Common myeloid progenitor, CD34-positive (primary cell): ENCODE measurements around the gene TIMM10B.

ENCODE experiments used
- CTCF ChIA-PET: fragments of 350-600 bp; sonication (Branson Sonifier 250); formaldehyde crosslinking; loops from one replicate; lab custom pipeline; 2021; ENCODE audit warnings: antibody characterized with exemption; lab: Charles Lee
- POLR2A ChIA-PET: fragments of 350-600 bp; sonication (Branson Sonifier 250); formaldehyde crosslinking; loops from one replicate; lab custom pipeline; 2021; ENCODE audit warnings: antibody characterized with exemption; lab: Charles Lee
- DNase-seq, 3 donors: peaks; one replicate each; pipeline versions ENCODE4 v3.0.0 to v3.0.0-alpha.2; 2013
- H3K27ac ChIP-seq, 2 experiments: 1 replicate in 1 of 2; 2 replicates in 1 of 2; pipeline ENCODE4 v1.7.0; 2013; ENCODE audit warnings: inconsistent platforms in 2 of 2, low read length in 2 of 2, mild to moderate bottlenecking in 2 of 2, low read depth in 1 of 2, moderate library complexity in 1 of 2; ENCODE audit not compliant: severe bottlenecking in 2 of 2, insufficient read depth in 1 of 2, poor library complexity in 1 of 2
- H3K27me3 ChIP-seq, 5 experiments: replicated peaks in 2 of 5; 1 replicate in 3 of 5; 2 replicates in 2 of 5; pipeline versions ENCODE4 v1.6.1 to v1.7.0; 2013; ENCODE audit warnings: low read length in 4 of 5, mild to moderate bottlenecking in 2 of 5, moderate library complexity in 2 of 5, inconsistent platforms in 1 of 5; ENCODE audit not compliant: insufficient read depth in 5 of 5, control insufficient read depth in 4 of 5
- H3K36me3 ChIP-seq, 4 experiments: 1 replicate in 2 of 4; 2 replicates in 2 of 4; pipeline versions ENCODE4 v1.6.1 to v1.7.0; 2013; ENCODE audit warnings: low read length in 3 of 4, control low read depth in 1 of 4, mild to moderate bottlenecking in 1 of 4; ENCODE audit not compliant: control insufficient read depth in 4 of 4, insufficient read depth in 4 of 4
- H3K4me1 ChIP-seq, 4 experiments: 1 replicate in 3 of 4; 2 replicates in 1 of 4; pipeline versions ENCODE4 v1.6.1 to v1.7.1; 2013; ENCODE audit warnings: low read length in 3 of 4, mild to moderate bottlenecking in 3 of 4, control low read depth in 1 of 4, inconsistent platforms in 1 of 4, moderate library complexity in 1 of 4; ENCODE audit not compliant: control insufficient read depth in 4 of 4, insufficient read depth in 4 of 4; ENCODE audit errors: control extremely low read depth in 1 of 4
- H3K4me3 ChIP-seq, 7 experiments: 1 replicate in 4 of 7; 2 replicates in 3 of 7; pipeline versions ENCODE4 v1.5.1 to v1.7.0; 2013; ENCODE audit warnings: mild to moderate bottlenecking in 7 of 7, low read length in 6 of 7, moderate library complexity in 6 of 7, inconsistent platforms in 2 of 7, low read depth in 2 of 7, control low read depth in 1 of 7; ENCODE audit not compliant: insufficient read depth in 4 of 7, control insufficient read depth in 1 of 7; ENCODE audit errors: extremely low read depth in 1 of 7
- H3K9me3 ChIP-seq, 5 experiments: 1 replicate in 4 of 5; 2 replicates in 1 of 5; pipeline versions ENCODE4 v1.6.1 to v1.7.1; 2013; ENCODE audit warnings: low read length in 4 of 5, mild to moderate bottlenecking in 2 of 5, inconsistent platforms in 1 of 5, low read depth in 1 of 5, moderate library complexity in 1 of 5; ENCODE audit not compliant: control insufficient read depth in 4 of 5, insufficient read depth in 2 of 5; ENCODE audit errors: control extremely low read depth in 1 of 5
- WGBS: methylation state at CpG from one replicate; pipeline ENCODE4 v1.1.5; 2013; ENCODE audit not compliant: insufficient coverage; 5-methylcytosine and 5-hydroxymethylcytosine counted together

Gene TIMM10B

DNA sequence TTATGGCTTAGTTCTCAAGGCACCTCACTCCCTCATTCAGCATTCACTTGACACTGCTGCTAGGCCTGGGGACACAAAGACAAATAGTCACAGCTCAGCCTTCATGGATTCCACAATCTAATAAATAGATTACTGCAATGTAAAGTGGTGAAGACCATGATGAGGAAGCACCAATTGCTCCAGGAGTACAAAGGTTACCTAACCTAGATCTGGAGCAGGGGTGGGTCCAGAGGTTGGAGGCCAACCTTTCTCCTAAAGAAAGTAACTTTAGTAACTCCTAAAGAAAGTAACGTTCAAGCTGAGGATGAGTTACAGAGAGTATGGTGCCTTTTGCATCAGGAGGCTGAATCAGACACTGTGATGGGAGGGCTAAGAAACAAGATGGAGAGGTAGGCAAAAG, 11.7 kb upstream of the TIMM10B start:
- Histone ChIP-seq H3K36me3 (peaks cover 0 to 5% (median 0%) of the 10 kb centered on the region in 4 experiments), H3K4me3 (peak overlapping the region in 3 of 7 experiments; percentile 2 to 43 (median 30)), H3K4me1 (peaks cover 10 to 43% (median 32%) of the 10 kb centered on the region in 4 experiments), H3K9me3 (no peaks in the 10 kb centered on the region), H3K27ac (no peak overlapping the region), H3K27me3 (no peaks in the 10 kb centered on the region)
- POLR2A ChIA-PET: interaction anchor here (1.4 to 1.5 kb wide), 2 partner anchors 12 to 81 kb away, joined by 4 to 5 read pairs; partner anchors contain the start of genes ARFIP2 and TIMM10B
- DNase-seq: no peak
- CTCF ChIA-PET: interaction anchor here (0.6 to 1.8 kb wide), 3 partner anchors 23 to 91 kb away, joined by 3 to 5 read pairs (median 3); no protein-coding TSS in a partner anchor
- WGBS: 100% methylated on average over 1 of the region's 1 CpG

DNA sequence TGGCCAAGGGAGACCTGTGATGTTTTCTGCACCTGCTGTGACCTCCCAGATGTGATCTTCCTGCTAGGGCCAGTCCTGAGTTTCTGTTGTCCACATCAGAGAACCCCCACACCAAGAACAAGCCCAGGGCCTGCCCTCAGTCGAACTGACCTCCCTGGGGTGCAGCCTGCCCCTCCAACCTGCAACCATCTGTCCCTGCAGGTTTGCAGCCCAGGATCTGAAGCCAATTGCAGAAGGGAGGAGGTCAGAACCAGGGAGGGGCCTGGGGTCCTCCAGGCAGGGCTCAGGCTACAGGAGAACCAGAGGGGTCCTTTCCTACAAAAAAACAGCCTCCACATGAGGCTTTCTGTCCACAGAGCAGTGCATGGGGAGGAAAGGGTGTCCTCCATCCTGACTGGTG, 8.4 kb upstream of the TIMM10B start:
- Histone ChIP-seq H3K4me1 (peaks cover 10 to 43% (median 32%) of the 10 kb centered on the region in 4 experiments), H3K27me3 (no peaks in the 10 kb centered on the region), H3K4me3 (peak overlapping the region in 6 of 7 experiments; percentile 9 to 91 (median 34)), H3K36me3 (peaks cover 4 to 16% (median 12%) of the 10 kb centered on the region in 4 experiments), H3K27ac (no peak overlapping the region), H3K9me3 (no peaks in the 10 kb centered on the region)
- ChIA-PET CTCF (interaction anchor here (1.7 to 4.0 kb wide), 3 partner anchors 30 to 94 kb away, joined by 3 to 13 read pairs (median 9); no protein-coding TSS in a partner anchor), POLR2A (no interaction called here)
- no CpG with 5 or more reads among the region's 1 CpG for WGBS
- no peak for DNase-seq

DNA sequence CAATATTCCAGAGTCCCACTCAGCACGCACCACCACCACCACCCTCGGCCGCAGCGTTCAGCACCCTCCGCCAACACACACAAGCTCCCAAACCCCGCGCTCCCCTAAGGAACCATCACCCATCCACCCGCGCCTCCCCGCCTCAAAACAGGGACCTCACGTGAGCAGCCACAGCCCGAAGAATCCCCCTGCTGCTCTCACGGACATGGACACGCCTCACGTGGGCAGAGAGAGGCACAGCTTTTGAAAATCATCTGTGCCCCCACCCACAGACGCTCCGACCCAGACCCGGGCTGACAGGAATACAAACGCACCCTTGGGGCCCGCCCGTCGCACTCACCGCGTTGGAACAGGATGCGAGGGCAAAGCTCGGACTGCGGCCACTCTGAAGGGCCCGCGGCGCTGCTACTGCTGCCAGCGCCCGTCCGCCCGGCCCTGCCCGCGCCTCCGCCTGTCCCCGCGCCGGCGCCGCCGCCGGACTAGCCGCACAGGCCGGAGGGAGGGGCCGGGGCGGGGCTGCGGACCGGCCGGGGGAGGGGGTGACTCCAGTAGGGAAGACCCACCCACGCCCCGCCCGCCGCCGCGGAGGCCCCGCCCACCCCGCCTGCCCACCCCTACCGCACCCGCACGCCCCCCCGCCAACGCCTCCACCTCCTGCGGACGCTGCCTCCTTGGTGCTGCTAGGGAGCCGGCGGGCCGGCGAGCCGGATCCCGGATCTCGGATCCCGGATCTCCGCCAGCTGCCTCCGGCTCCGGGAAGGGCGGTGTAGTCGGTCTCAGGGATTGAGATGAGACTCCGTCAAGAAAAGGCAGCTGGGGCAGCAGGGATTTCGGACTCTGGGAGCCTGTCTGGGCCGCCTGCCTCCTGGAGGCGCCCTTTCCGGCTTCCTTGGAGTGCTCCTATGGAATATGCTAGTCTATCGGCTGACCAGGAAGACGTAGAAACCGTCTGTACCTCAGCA, 7.6 kb upstream of the TIMM10B start, which contains the start of gene TRIM3:
Gene TRIM3 (minus strand): TSS at position 491 of the 962 bp plus-strand sequence. CDS start 8,246 bp downstream, outside the sequence.
- POLR2A ChIA-PET: no interaction called here
- peaks cover 5 to 24% (median 16%) of the 10 kb centered on the region in 4 experiments for H3K36me3 ChIP-seq
- CTCF ChIA-PET: interaction anchor here (1.8 to 4.5 kb wide), 3 partner anchors 30 to 95 kb away, joined by 9 to 24 read pairs (median 13); no protein-coding TSS in a partner anchor
- WGBS: 0% methylated on average over 48 of the region's 87 CpGs
- H3K27ac ChIP-seq: peak within 1 kb of the TSS in 1 of 2 experiments; percentile 54
- peak within 1 kb of the TSS; percentile 67 to 91 (median 80) for H3K4me3 ChIP-seq
- H3K27me3 ChIP-seq: no peaks in the 10 kb centered on the region
- peak; percentile 69 to 73 (median 73) for DNase-seq
- H3K4me1 ChIP-seq: peaks cover 10 to 40% (median 30%) of the 10 kb centered on the region in 4 experiments
- H3K9me3 ChIP-seq: no peaks in the 10 kb centered on the region

DNA sequence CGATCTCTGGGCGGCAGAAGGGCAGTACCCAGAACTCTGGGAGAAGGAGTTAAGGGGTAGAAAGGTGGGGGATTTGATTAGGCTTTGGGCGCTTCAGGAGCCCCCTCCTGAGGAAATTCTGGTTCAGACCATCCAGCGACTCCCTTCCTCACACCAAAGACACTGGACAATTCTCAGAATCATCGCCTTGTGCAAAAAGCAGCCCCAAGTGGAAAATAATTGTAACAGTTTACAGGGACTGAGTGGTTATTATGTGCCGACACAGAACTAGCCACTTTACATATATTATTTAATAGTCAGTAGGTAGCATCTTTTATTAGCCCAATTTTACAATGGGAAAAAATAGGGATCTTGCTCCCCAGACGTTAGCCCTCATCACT, 6.9 kb upstream of the TIMM10B start:
- Histone ChIP-seq H3K4me1 (peaks cover 8 to 33% (median 24%) of the 10 kb centered on the region in 4 experiments), H3K4me3 (peak overlapping the region; percentile 27 to 79 (median 66)), H3K36me3 (peaks cover 5 to 29% (median 19%) of the 10 kb centered on the region in 4 experiments), H3K27ac (no peak overlapping the region), H3K27me3 (no peaks in the 10 kb centered on the region), H3K9me3 (no peaks in the 10 kb centered on the region)
- DNase-seq: peak in 1 of 3 donors; percentile 44
- CTCF ChIA-PET: interaction anchor here (1.5 to 4.5 kb wide), 3 partner anchors 16 to 96 kb away, joined by 3 to 24 read pairs (median 13); no protein-coding TSS in a partner anchor
- POLR2A ChIA-PET: no interaction called here
- WGBS: 63% methylated on average over 1 of the region's 7 CpGs

- Histone ChIP-seq H3K27ac (no peak overlapping the region), H3K27me3 (no peaks in the 10 kb centered on the region), H3K36me3 (peaks cover 5 to 32% (median 19%) of the 10 kb centered on the region in 4 experiments), H3K4me3 (no peak overlapping the region), H3K4me1 (peaks cover 7 to 31% (median 23%) of the 10 kb centered on the region in 4 experiments), H3K9me3 (no peaks in the 10 kb centered on the region)
- no peak for DNase-seq
- WGBS: 86% methylated on average over 2 of the region's 3 CpGs
- CTCF ChIA-PET: interaction anchor here (0.6 to 4.5 kb wide), 4 partner anchors 15 to 97 kb away, joined by 3 to 24 read pairs (median 8); no protein-coding TSS in a partner anchor
- POLR2A ChIA-PET: no interaction called here
Observed at GRCh38 chr11:6474806-6475500, 6.3 kb upstream of the TIMM10B start.

DNA sequence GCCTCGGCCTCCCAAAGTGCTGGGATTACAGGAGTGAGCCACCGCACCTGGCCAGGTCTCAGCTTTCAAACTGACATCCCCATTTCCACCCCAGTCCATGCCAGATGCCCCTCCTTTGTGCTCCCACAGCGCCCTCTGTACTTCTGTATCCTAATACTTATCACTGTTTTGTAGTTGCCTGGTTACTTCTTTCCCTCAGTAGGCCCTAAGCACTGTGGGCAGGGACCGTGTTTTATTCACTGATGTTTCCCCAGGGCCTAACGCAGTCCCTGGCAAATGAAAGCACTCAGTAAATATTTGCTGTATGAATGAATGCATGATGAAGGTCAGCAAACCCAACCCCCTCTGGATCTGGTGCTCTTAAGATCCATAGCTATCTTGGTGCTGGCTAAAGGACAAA, 5.4 kb upstream of the TIMM10B start:
- 96% methylated on average over 3 of the region's 5 CpGs for WGBS
- CTCF ChIA-PET: interaction anchor here (0.6 to 4.5 kb wide), 4 partner anchors 31 to 98 kb away, joined by 3 to 24 read pairs (median 4); no protein-coding TSS in a partner anchor
- Histone ChIP-seq H3K4me1 (peaks cover 4 to 33% (median 26%) of the 10 kb centered on the region in 4 experiments), H3K4me3 (no peak overlapping the region), H3K36me3 (peaks cover 5 to 32% (median 19%) of the 10 kb centered on the region in 4 experiments), H3K27ac (no peak overlapping the region), H3K9me3 (no peaks in the 10 kb centered on the region), H3K27me3 (no peaks in the 10 kb centered on the region)
- POLR2A ChIA-PET: no interaction called here
- peak in 1 of 3 donors; percentile 27 for DNase-seq
